Subcutaneous abdominal adipose tissue (tissue), 5 donors: ENCODE data around the gene KBTBD12.
"Not testable (repeated sequence)": the region's sequence is repeated elsewhere in the genome, so short reads cannot be mapped to it uniquely, and the experiment has no call there.

Source experiments
- H3K27ac ChIP-seq: one replicate; pipeline ENCODE4 v1.7.0; 2013; ENCODE audit warnings: low read depth, mild to moderate bottlenecking, inconsistent platforms, low read length, moderate library complexity
- H3K27me3 ChIP-seq, 5 donors: one replicate each; pipeline ENCODE4 v1.7.0; 2013; ENCODE audit warnings: low read length in 5 of 5, inconsistent platforms in 1 of 5; ENCODE audit not compliant: control insufficient read depth in 5 of 5, insufficient read depth in 4 of 5
- H3K36me3 ChIP-seq, 5 donors: one replicate each; pipeline ENCODE4 v1.7.0; 2013; ENCODE audit warnings: low read length in 5 of 5; ENCODE audit not compliant: control insufficient read depth in 5 of 5, insufficient read depth in 5 of 5
- H3K4me1 ChIP-seq, 5 donors: one replicate each; pipeline ENCODE4 v1.7.0; 2013; ENCODE audit warnings: low read length in 5 of 5, mild to moderate bottlenecking in 3 of 5, moderate library complexity in 1 of 5; ENCODE audit not compliant: control insufficient read depth in 5 of 5, insufficient read depth in 5 of 5
- H3K4me3 ChIP-seq, 5 donors: one replicate each; pipeline ENCODE4 v1.7.0; 2013; ENCODE audit warnings: low read length in 5 of 5, low read depth in 1 of 5
- H3K9ac ChIP-seq, 5 donors: one replicate each; pipeline ENCODE4 v1.7.0; 2013; ENCODE audit warnings: low read length in 5 of 5, mild to moderate bottlenecking in 4 of 5, moderate library complexity in 3 of 5
- H3K9me3 ChIP-seq, 5 donors: one replicate each; pipeline ENCODE4 v1.7.0; 2013; ENCODE audit warnings: low read length in 5 of 5; ENCODE audit not compliant: control insufficient read depth in 5 of 5
- donor health status: healthy.
- donor health status: healthy.
- donor health status: healthy.
- donor health status: healthy.
- donor health status: healthy.

The KBTBD12 gene

DNA sequence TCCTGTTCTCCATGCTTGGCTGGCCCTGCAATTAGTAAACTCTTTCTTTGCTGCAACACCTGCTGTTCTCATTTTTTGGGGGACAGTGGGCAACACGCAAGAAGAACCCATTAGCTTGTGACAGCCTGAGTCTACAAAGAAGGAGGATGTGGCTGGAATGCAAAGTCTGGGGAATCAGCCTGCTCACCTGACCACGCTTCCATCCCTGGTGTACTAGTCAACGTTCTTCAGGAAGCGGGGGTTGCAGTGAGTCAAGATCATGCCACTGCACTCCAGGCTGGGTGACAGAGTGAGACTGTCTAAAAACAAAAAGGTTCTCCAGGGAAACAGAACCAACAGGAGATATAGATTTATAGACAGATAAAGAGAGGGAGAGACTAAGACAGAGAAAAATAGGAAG lies 27.7 kb upstream of the KBTBD12 start:
- H3K4me3 ChIP-seq: no peak overlapping the region
- peaks cover 0 to 5% (median 2%) of the 10 kb centered on the region in 5 donors for H3K27me3 ChIP-seq
- no peak overlapping the region for H3K27ac ChIP-seq
- H3K9ac ChIP-seq: no peak overlapping the region
- H3K36me3 ChIP-seq: no peaks in the 10 kb centered on the region
- H3K9me3 ChIP-seq: peaks cover 0 to 9% (median 7%) of the 10 kb centered on the region in 5 donors
- H3K4me1 ChIP-seq: peaks cover 4 to 18% (median 13%) of the 10 kb centered on the region in 5 donors

DNA sequence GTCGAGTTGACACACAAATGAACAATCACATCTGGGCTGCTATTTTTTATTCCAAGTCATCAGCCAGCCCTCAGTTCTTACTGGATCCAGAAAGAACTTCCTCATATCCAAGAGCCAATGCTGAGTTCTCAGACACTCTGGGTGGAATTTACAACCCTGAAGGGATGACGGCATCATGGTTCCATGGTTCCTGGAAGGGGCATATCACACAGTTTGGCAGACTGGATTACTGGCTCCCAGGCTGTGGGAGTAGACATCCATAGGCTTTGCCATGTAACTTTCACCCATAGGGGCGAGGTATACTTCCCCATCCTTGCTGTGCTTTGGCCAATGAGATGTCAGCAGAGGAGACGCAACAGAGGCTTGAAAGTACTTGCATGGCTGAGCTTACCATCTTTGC lies 26.9 kb upstream of the KBTBD12 start:
- Histone ChIP-seq H3K27ac (no peak overlapping the region), H3K9me3 (peaks cover 0 to 9% (median 7%) of the 10 kb centered on the region in 5 donors), H3K4me1 (peaks cover 4 to 18% (median 13%) of the 10 kb centered on the region in 5 donors), H3K36me3 (no peaks in the 10 kb centered on the region), H3K4me3 (peak overlapping the region in 1 of 5 donors; percentile 4), H3K9ac (no peak overlapping the region), H3K27me3 (peaks cover 0 to 5% (median 2%) of the 10 kb centered on the region in 5 donors)

DNA sequence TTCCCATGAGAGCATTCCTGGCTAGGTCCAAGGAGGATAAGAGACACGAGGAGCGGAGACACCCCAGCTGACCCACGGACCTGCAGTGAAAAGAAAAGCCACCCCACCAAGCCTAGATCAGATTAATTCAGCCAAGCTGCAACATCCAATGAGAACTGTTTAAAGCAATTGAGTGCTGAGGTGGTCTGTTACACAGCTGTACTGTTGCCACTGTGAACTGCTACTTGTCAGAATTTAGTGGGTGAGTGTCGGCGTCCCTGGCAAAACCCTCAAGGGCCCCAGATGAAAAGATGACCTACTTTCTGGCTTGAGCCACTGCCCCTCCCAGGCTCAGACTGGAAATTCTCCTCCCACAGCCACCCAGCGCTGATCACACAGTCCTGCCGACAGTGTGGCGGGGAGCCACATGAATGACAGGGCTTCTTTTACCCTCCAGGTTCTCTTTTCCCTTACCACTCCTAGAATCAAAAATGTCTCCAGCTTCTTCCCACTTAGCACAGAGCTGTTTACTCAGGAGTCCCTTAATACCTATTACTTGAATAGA lies 26.4 kb upstream of the KBTBD12 start:
- H3K27ac ChIP-seq: no peak overlapping the region

DNA sequence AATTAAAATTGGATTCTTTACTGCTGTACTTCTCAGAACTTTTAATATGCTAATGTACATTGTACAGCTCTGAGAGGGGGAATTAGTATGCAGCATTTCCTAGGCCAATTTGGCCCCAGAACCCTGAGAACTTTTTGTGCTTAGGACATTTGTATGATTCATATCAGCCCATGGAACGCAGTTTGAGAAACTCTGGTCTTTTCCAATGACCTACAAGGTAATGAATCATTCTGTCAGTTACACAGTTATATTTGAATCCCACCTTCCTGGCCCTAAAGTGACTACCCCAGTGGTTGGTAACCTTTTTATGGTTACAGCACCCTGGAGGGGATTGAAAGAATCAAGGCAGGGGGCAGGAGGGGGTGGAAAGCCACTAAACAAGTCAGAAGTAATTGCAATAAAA lies 25.6 kb upstream of the KBTBD12 start:
- Histone ChIP-seq H3K27ac (no peak overlapping the region), H3K9me3 (peaks cover 0 to 9% (median 7%) of the 10 kb centered on the region in 5 donors), H3K9ac (no peak overlapping the region), H3K27me3 (peaks cover 0 to 5% (median 2%) of the 10 kb centered on the region in 5 donors), H3K36me3 (no peaks in the 10 kb centered on the region), H3K4me1 (peaks cover 4 to 18% (median 13%) of the 10 kb centered on the region in 5 donors), H3K4me3 (no peak overlapping the region)

More for the DNA sequence above, 26.4 kb upstream of the KBTBD12 start:
- peaks cover 0 to 5% (median 2%) of the 10 kb centered on the region in 5 donors for H3K27me3 ChIP-seq
- H3K4me1 ChIP-seq: peaks cover 4 to 18% (median 13%) of the 10 kb centered on the region in 5 donors
- H3K4me3 ChIP-seq: peak overlapping the region in 1 of 5 donors; percentile 4
- no peak overlapping the region for H3K9ac ChIP-seq
- H3K36me3 ChIP-seq: no peaks in the 10 kb centered on the region
- H3K9me3 ChIP-seq: peaks cover 0 to 9% (median 7%) of the 10 kb centered on the region in 5 donors

DNA sequence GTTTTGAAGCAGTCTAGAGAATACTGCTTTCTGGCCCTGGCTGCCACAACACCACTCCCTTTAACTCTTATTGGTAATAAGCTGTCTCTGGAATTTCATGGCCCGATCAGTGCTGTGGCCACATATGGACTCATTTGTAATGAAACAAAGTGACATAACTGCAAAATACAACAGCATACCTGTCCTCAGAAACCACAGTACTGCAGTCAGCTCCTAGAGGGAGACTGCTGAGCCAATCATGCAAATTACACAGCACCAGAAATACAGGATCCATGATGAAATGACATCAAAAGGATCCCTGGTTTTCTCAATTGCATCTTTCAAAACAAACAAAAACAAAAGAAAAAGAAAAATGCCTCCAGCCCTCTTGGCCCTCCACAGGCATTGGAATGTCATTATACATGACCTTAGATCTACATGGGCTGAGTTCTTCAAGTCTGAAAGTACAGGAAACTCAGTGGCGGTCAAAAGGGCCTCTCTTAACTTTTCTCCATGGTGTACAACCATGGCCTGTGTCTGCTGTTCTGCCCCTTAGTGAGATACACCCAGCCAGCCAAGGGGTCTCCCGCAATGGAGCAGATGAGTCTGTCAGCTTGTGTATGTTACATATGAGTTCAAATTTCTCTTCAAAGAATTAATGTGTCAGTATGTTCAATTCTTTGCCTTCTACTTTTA lies 24.9 kb upstream of the KBTBD12 start:
- peaks cover 0 to 9% (median 7%) of the 10 kb centered on the region in 5 donors for H3K9me3 ChIP-seq
- H3K27me3 ChIP-seq: peaks cover 0 to 5% (median 2%) of the 10 kb centered on the region in 5 donors
- H3K36me3 ChIP-seq: no peaks in the 10 kb centered on the region
- H3K4me1 ChIP-seq: peaks cover 4 to 18% (median 13%) of the 10 kb centered on the region in 5 donors
- H3K9ac ChIP-seq: no peak overlapping the region
- H3K4me3 ChIP-seq: no peak overlapping the region
- no peak overlapping the region for H3K27ac ChIP-seq

DNA sequence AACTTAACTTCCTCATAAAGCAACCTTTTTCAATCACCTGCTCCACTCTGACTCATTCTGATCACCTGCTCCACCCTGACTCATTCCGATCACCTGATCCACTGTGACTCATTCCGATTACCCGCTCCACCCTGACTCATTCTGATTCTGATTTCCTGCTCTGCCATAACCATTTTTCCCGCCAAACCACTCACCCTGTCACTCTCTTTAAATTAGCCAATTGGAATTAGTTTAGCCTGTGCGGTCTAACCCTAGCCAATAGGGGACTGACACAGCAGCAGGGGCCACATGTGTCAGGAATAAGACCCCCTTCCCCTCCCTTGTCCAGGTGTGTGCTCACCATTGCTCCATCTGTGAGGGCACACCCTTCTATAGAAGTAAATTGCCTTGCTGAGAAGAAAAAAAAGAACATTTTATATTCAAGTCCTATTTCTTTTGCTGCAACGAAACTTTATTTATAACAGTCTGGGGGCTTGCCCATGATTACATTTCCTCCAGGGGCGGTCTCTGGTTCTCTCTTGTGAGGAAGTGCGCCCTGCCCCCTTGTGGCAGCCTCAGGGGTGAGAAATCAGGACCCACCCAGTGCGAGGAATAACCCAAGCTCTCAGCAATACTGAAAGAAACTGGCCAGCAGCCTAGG lies 24.3 kb upstream of the KBTBD12 start:
- not testable (repeated sequence) for H3K4me3 ChIP-seq, H3K9ac ChIP-seq, H3K27ac ChIP-seq, H3K9me3 ChIP-seq, H3K36me3 ChIP-seq, H3K27me3 ChIP-seq
- peaks cover 4 to 18% (median 13%) of the 10 kb centered on the region in 5 donors for H3K4me1 ChIP-seq

DNA sequence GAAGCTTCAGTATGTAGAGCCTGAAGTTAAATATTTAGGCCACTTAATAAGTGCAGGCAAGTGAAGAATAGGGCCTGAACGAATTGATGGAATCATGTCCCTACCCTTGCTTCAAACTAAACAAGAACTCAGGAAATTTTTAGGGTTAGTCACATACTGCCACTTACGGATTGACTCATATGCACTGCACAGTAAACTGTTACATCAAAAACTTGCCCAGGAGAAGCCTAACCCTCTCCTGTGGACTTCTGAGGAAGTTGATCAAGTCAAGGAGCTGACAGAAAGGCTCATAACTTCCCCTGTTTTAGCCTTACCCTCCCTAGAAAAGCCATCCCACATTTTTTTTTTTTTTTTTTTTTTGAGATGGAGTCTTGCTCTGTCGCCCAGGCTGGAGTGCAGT lies 20.6 kb upstream of the KBTBD12 start:
- H3K27ac ChIP-seq: no peak overlapping the region

DNA sequence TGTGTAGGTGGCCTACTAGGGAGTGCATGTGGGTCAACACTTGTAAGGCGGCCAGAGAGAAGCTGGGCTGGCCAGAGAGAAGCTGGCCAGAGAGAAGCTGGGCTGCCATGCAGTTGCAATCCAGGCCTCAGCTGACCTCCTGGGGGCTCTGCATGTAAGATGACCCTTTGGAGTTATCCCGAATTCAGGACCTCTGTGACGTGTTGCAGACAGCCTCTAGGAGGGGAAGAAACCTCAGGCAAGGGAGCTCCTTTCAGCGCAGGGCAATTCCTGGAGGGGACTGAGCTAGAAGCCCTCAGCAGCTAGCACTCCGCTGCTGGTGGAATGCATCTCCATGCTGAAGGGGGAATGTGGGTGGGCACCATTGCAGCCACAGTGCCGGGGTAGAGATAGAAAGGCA lies 15.8 kb upstream of the KBTBD12 start:
- Histone ChIP-seq H3K27ac (no peak overlapping the region), H3K9ac (no peak overlapping the region), H3K9me3 (peaks cover 0 to 5% (median 0%) of the 10 kb centered on the region in 5 donors), H3K4me3 (no peak overlapping the region), H3K27me3 (no peaks in the 10 kb centered on the region), H3K4me1 (peaks cover 0 to 6% (median 0%) of the 10 kb centered on the region in 5 donors), H3K36me3 (no peaks in the 10 kb centered on the region)

More for the DNA sequence above, 20.6 kb upstream of the KBTBD12 start:
- Histone ChIP-seq H3K27me3 (no peaks in the 10 kb centered on the region), H3K4me1 (peaks cover under 1 to 10% (median 7%) of the 10 kb centered on the region in 5 donors), H3K4me3 (no peak overlapping the region), H3K36me3 (no peaks in the 10 kb centered on the region), H3K9me3 (peaks cover 0 to 9% (median 7%) of the 10 kb centered on the region in 5 donors), H3K9ac (no peak overlapping the region)

DNA sequence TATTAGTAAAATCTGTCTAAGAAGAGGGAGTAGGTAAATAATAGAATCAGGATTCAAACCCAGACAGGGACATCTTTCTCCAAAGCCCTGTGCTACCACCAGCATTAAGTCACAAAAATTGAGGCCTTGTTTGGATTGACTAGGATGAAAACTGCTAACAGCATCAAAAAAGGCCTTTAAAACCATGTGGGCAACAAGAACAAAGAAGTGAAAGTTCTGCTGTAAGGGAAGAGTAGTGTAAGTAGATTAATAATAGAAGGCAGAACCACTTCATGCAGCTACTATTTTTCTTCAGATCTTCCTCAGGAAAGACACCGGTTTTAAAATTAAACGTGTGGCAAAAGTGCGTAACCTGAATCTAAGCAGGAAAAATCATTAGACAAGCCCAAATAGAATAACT lies 15.3 kb upstream of the KBTBD12 start:
- no peak overlapping the region for H3K9ac ChIP-seq
- peaks cover 0 to 7% (median 0%) of the 10 kb centered on the region in 5 donors for H3K9me3 ChIP-seq
- peaks cover 0 to 6% (median 0%) of the 10 kb centered on the region in 5 donors for H3K4me1 ChIP-seq
- no peak overlapping the region for H3K4me3 ChIP-seq
- H3K36me3 ChIP-seq: no peaks in the 10 kb centered on the region
- no peaks in the 10 kb centered on the region for H3K27me3 ChIP-seq
- no peak overlapping the region for H3K27ac ChIP-seq

DNA sequence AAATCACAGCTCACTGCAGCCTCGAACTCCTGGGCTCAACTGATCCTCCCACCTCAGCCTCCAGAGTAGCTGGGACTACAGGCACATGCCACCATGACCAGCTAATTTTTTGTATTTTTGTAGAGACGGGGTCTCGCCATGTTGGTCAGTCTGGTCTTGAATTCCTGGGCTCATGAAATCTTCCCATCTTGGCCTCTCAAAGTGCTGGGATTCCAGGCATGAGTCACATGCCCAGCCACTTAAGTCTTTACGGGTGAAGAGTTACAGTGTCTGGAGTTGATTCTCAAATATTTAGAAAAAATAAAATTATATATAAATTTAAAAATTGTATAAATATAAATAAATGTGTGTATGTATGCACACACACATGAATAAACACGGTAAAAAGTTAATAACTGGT lies 14.5 kb upstream of the KBTBD12 start:
- Histone ChIP-seq H3K4me3 (no peak overlapping the region), H3K9ac (no peak overlapping the region), H3K27me3 (no peaks in the 10 kb centered on the region), H3K4me1 (peaks cover 0 to 6% (median 0%) of the 10 kb centered on the region in 5 donors), H3K9me3 (peaks cover 0 to 7% (median 0%) of the 10 kb centered on the region in 5 donors), H3K36me3 (no peaks in the 10 kb centered on the region), H3K27ac (no peak overlapping the region)
